Subcutaneous abdominal adipose tissue (tissue), 5 donors: ENCODE measurements around the gene CRB3.
A peak's percentile ranks its signal among the peaks of the same experiment; 100 is the strongest.

Experiments
- H3K27ac ChIP-seq: one replicate; pipeline ENCODE4 v1.7.0; 2013; ENCODE audit warnings: low read depth, mild to moderate bottlenecking, inconsistent platforms, low read length, moderate library complexity
- H3K27me3 ChIP-seq, 5 donors: one replicate each; pipeline ENCODE4 v1.7.0; 2013; ENCODE audit warnings: low read length in 5 of 5, inconsistent platforms in 1 of 5; ENCODE audit not compliant: control insufficient read depth in 5 of 5, insufficient read depth in 4 of 5
- H3K36me3 ChIP-seq, 5 donors: one replicate each; pipeline ENCODE4 v1.7.0; 2013; ENCODE audit warnings: low read length in 5 of 5; ENCODE audit not compliant: control insufficient read depth in 5 of 5, insufficient read depth in 5 of 5
- H3K4me1 ChIP-seq, 5 donors: one replicate each; pipeline ENCODE4 v1.7.0; 2013; ENCODE audit warnings: low read length in 5 of 5, mild to moderate bottlenecking in 3 of 5, moderate library complexity in 1 of 5; ENCODE audit not compliant: control insufficient read depth in 5 of 5, insufficient read depth in 5 of 5
- H3K4me3 ChIP-seq, 5 donors: one replicate each; pipeline ENCODE4 v1.7.0; 2013; ENCODE audit warnings: low read length in 5 of 5, low read depth in 1 of 5
- H3K9ac ChIP-seq, 5 donors: one replicate each; pipeline ENCODE4 v1.7.0; 2013; ENCODE audit warnings: low read length in 5 of 5, mild to moderate bottlenecking in 4 of 5, moderate library complexity in 3 of 5
- H3K9me3 ChIP-seq, 5 donors: one replicate each; pipeline ENCODE4 v1.7.0; 2013; ENCODE audit warnings: low read length in 5 of 5; ENCODE audit not compliant: control insufficient read depth in 5 of 5
- donor health status: healthy.
- donor health status: healthy.
- donor health status: healthy.
- donor health status: healthy.
- donor health status: healthy.

Gene CRB3

GRCh38 chr19:6465663-6466062 lies 1.6 kb downstream of the CRB3 start:
- H3K4me3 ChIP-seq: no peak overlapping the region

GRCh38 chr19:6466526-6467248 lies 2.6 kb downstream of the CRB3 start:
- Histone ChIP-seq H3K9me3 (no peaks in the 10 kb centered on the region), H3K27ac (no peak overlapping the region), H3K36me3 (peaks cover 0 to 4% (median 0%) of the 10 kb centered on the region in 5 donors), H3K4me1 (peaks cover 0 to 4% (median 0%) of the 10 kb centered on the region in 5 donors), H3K9ac (no peak overlapping the region), H3K4me3 (no peak overlapping the region), H3K27me3 (peaks cover 13 to 25% (median 16%) of the 10 kb centered on the region in 5 donors)

More at GRCh38 chr19:6465663-6466062, 1.6 kb downstream of the CRB3 start:
- Histone ChIP-seq H3K27me3 (peaks cover 13 to 25% (median 16%) of the 10 kb centered on the region in 5 donors), H3K9me3 (no peaks in the 10 kb centered on the region), H3K4me1 (peaks cover 0 to 5% (median 3%) of the 10 kb centered on the region in 5 donors), H3K9ac (no peak overlapping the region), H3K27ac (no peak overlapping the region), H3K36me3 (no peaks in the 10 kb centered on the region)

- H3K27me3 ChIP-seq: peaks cover 13 to 25% (median 16%) of the 10 kb centered on the region in 5 donors
- no peak overlapping the region for H3K9ac ChIP-seq
- H3K36me3 ChIP-seq: peaks cover 0 to 4% (median 0%) of the 10 kb centered on the region in 5 donors
- H3K4me3 ChIP-seq: no peak overlapping the region
- no peak overlapping the region for H3K27ac ChIP-seq
- H3K4me1 ChIP-seq: peaks cover 0 to 4% (median 0%) of the 10 kb centered on the region in 5 donors
- H3K9me3 ChIP-seq: no peaks in the 10 kb centered on the region
These were observed 3.3 kb downstream of the CRB3 start for GRCh38 chr19:6467384-6467783.

- Histone ChIP-seq H3K4me1 (no peaks in the 10 kb centered on the region), H3K36me3 (peaks cover 0 to 4% (median 0%) of the 10 kb centered on the region in 5 donors), H3K9ac (no peak overlapping the region), H3K9me3 (no peaks in the 10 kb centered on the region), H3K27ac (no peak overlapping the region), H3K4me3 (no peak overlapping the region), H3K27me3 (peaks cover under 1 to 15% (median 8%) of the 10 kb centered on the region in 5 donors)
These were observed 6.1 kb downstream of the CRB3 start for GRCh38 chr19:6470173-6470572.

GRCh38 chr19:6471076-6471475 lies 7.0 kb downstream of the CRB3 start:
- H3K36me3 ChIP-seq: peaks cover 0 to 4% (median 0%) of the 10 kb centered on the region in 5 donors
- H3K9ac ChIP-seq: no peak overlapping the region
- H3K9me3 ChIP-seq: no peaks in the 10 kb centered on the region
- peaks cover 0 to 8% (median 6%) of the 10 kb centered on the region in 5 donors for H3K4me1 ChIP-seq
- peaks cover 10 to 17% (median 12%) of the 10 kb centered on the region in 5 donors for H3K27me3 ChIP-seq
- H3K27ac ChIP-seq: no peak overlapping the region
- H3K4me3 ChIP-seq: no peak overlapping the region

- peaks cover 18 to 27% (median 22%) of the 10 kb centered on the region in 5 donors for H3K27me3 ChIP-seq
- H3K9ac ChIP-seq: no peak overlapping the region
- no peaks in the 10 kb centered on the region for H3K9me3 ChIP-seq
- H3K4me1 ChIP-seq: peaks cover 0 to 15% (median 11%) of the 10 kb centered on the region in 5 donors
- H3K4me3 ChIP-seq: no peak overlapping the region
- H3K27ac ChIP-seq: no peak overlapping the region
- H3K36me3 ChIP-seq: peaks cover 0 to 4% (median 0%) of the 10 kb centered on the region in 5 donors
These were observed 8.6 kb downstream of the CRB3 start for GRCh38 chr19:6472713-6473112.

- Histone ChIP-seq H3K27ac (no peak overlapping the region), H3K9ac (no peak overlapping the region), H3K4me3 (no peak overlapping the region), H3K4me1 (peaks cover 0 to 15% (median 11%) of the 10 kb centered on the region in 5 donors), H3K9me3 (no peaks in the 10 kb centered on the region), H3K36me3 (peaks cover 0 to 4% (median 0%) of the 10 kb centered on the region in 5 donors), H3K27me3 (peaks cover 18 to 27% (median 22%) of the 10 kb centered on the region in 5 donors)
These were observed 9.6 kb downstream of the CRB3 start for GRCh38 chr19:6473647-6474046.

GRCh38 chr19:6475321-6476108 lies 11.4 kb downstream of the CRB3 start:
- peaks cover 0 to 15% (median 11%) of the 10 kb centered on the region in 5 donors for H3K4me1 ChIP-seq
- no peak overlapping the region for H3K27ac ChIP-seq
- peak overlapping the region in 2 of 5 donors; percentile 15 to 29 for H3K4me3 ChIP-seq
- no peak overlapping the region for H3K9ac ChIP-seq
- peaks cover 0 to 4% (median 0%) of the 10 kb centered on the region in 5 donors for H3K36me3 ChIP-seq
- peaks cover 18 to 30% (median 29%) of the 10 kb centered on the region in 5 donors for H3K27me3 ChIP-seq
- no peaks in the 10 kb centered on the region for H3K9me3 ChIP-seq

GRCh38 chr19:6476155-6476895 lies 12.3 kb downstream of the CRB3 start:
- Histone ChIP-seq H3K9ac (no peak overlapping the region), H3K36me3 (no peaks in the 10 kb centered on the region), H3K27me3 (peaks cover 19 to 36% (median 30%) of the 10 kb centered on the region in 5 donors), H3K9me3 (no peaks in the 10 kb centered on the region), H3K27ac (no peak overlapping the region), H3K4me1 (peaks cover 0 to 15% (median 11%) of the 10 kb centered on the region in 5 donors), H3K4me3 (peak overlapping the region in 3 of 5 donors; percentile 22 to 37 (median 29))
